Measurements from ENCODE around the gene LAMTOR2. TPM values are rescaled to one million over a fixed set of nuclear protein-coding genes. Genes with fewer than 3 reads are reported as not detected.

The LAMTOR2 gene
- total and polyA plus RNA-seq, 2 of the 4 experiments (the other 2 are of a cell fraction): 50.0 to 89.0 TPM

DNA sequence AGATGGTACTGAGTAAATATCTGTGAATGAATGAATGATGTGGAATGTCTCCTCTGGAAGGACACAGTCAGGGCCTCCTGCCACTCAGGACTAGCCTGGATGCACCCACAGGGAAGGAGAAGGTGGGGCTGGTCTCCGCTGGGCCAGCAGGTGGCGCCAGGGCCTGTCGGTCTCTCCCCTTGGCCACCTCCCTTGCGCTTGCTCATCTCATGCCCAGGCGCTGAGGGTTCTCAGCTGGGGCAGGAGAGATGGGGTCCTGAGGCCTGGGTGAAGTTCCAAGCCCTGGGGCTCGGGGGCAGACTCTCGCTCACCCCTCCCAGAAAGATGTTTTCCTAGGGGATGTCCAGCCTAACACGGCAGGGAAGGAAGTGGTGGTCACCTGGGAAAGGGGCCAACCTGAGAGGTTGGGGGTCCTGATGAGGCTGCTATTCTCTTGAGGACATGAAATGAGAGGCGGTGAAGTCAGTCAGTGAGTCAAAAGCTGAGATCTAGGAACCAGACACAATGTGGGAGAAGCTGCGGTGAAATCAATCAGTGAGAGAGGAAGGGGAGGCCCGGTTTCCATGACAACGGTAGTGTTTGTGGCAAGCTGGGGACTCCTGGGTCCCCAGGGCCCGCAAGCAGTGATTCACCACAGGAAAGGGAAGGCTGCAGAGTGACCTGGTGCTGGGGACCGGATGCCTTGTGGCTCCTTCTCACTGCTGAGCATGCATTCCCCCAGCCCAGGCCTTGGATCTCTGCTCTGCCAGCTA is 42.2 kb downstream of the LAMTOR2 start (continued):
- TF ChIP-seq, protein P1, sequence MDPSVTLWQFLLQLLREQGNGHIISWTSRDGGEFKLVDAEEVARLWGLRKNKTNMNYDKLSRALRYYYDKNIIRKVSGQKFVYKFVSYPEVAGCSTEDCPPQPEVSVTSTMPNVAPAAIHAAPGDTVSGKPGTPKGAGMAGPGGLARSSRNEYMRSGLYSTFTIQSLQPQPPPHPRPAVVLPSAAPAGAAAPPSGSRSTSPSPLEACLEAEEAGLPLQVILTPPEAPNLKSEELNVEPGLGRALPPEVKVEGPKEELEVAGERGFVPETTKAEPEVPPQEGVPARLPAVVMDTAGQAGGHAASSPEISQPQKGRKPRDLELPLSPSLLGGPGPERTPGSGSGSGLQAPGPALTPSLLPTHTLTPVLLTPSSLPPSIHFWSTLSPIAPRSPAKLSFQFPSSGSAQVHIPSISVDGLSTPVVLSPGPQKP (IDR thresholded peaks at IDR 0.05; ENCODE audit: borderline replicate concordance, low read depth, low read length): no peak
- TF ChIP-seq RFX5 (IDR thresholded peaks at IDR 0.05; ENCODE audit: low read depth, low read length): no peak
